Ectodermal cell (in vitro differentiated cells): ENCODE results near the gene ZNF595.
A peak's percentile ranks its signal among the peaks of the same experiment; 100 is the strongest.
"Not testable (repeated sequence)": the region's sequence is repeated elsewhere in the genome, so short reads cannot be mapped to it uniquely, and the experiment has no call there.

Experiments
- H3K27ac ChIP-seq: 2 replicates; pipeline ENCODE4 v1.7.0; 2013; ENCODE audit warnings: mild to moderate bottlenecking, low read depth, low read length; ENCODE audit not compliant: insufficient read depth, poor library complexity, severe bottlenecking
- H3K27me3 ChIP-seq: 2 replicates; pipeline ENCODE4 v1.7.0; 2013; ENCODE audit warnings: mild to moderate bottlenecking, low read length; ENCODE audit not compliant: insufficient read depth, control insufficient read depth, poor library complexity, severe bottlenecking
- H3K36me3 ChIP-seq: one replicate; pipeline ENCODE4 v1.7.0; 2013; ENCODE audit warnings: low read length; ENCODE audit not compliant: control insufficient read depth, insufficient read depth
- H3K4me1 ChIP-seq: one replicate; pipeline ENCODE4 v1.7.0; 2013; ENCODE audit warnings: low read length; ENCODE audit not compliant: control insufficient read depth, insufficient read depth
- H3K4me3 ChIP-seq: 2 replicates; pipeline ENCODE4 v1.7.0; 2013; ENCODE audit warnings: low read depth, low read length, control low read depth; ENCODE audit not compliant: insufficient read depth
- H3K9me3 ChIP-seq: 2 replicates; pipeline ENCODE4 v1.7.0; 2013; ENCODE audit warnings: mild to moderate bottlenecking, low read length, moderate library complexity; ENCODE audit not compliant: control insufficient read depth
- WGBS, 2 experiments: methylation state at CpG; one replicate each; pipeline ENCODE4 v1.1.7; 2013; ENCODE audit warnings: missing lambda C conversion rate in 2 of 2; 5-methylcytosine and 5-hydroxymethylcytosine counted together

Gene ZNF595

DNA sequence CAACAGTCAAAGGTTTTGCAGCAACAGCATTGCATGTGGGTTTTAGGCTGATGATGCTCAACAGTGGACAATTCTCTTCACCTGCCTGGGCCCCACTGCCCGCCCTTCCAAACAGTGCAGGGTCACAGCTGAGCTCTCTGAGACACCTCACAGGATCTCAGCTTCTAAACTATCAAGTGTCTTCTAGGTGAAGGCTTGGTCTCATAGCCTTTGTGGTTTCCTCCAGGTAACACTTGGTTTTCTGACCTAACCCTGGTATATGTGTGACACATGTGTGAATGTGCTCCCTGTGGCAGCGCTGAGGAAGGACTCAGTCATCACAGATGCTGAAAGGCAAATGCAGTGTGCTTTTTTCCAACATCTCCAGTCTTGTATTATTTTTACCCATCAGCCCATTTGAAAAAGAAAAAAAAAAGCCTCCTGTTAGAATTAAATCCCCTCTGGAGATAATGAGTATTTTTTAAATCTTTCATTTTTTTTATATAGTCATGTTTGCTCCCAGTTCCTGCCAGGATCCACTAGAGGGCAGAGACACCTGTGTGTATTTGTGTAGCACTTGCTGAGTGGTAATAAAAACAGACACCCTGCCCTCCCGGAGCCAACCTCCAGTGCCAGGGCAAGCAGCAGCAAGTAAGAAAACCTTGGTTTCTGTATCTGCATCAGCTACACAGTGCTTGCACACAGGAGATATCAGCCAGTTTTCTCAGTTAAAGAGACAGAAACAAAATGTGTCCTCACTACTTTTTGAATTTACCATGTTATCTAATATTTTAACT, 24.2 kb upstream of the ZNF595 start:
- not testable (repeated sequence) for H3K36me3 ChIP-seq, H3K9me3 ChIP-seq, H3K27me3 ChIP-seq, H3K27ac ChIP-seq, H3K4me1 ChIP-seq, H3K4me3 ChIP-seq
- WGBS, 2 experiments: 83 to 85% methylated on average over 1 of the region's 3 CpGs

GRCh38 chr4:33314-33713, 19.8 kb upstream of the ZNF595 start:
- H3K27ac ChIP-seq, H3K36me3 ChIP-seq, H3K4me3 ChIP-seq, H3K27me3 ChIP-seq, H3K4me1 ChIP-seq, H3K9me3 ChIP-seq: not testable (repeated sequence)
- no CpG with 5 or more reads among the region's 6 CpGs for WGBS, 2 experiments

GRCh38 chr4:36559-37415, 16.3 kb upstream of the ZNF595 start:
- 62 to 84% methylated on average over 3 to 4 of the region's 6 CpGs for WGBS, 2 experiments
- not testable (repeated sequence) for H3K36me3 ChIP-seq, H3K4me3 ChIP-seq

GRCh38 chr4:38202-38601, 14.9 kb upstream of the ZNF595 start:
- not testable (repeated sequence) for H3K36me3 ChIP-seq, H3K27me3 ChIP-seq, H3K4me3 ChIP-seq, H3K4me1 ChIP-seq, H3K27ac ChIP-seq, H3K9me3 ChIP-seq

More at GRCh38 chr4:36559-37415, 16.3 kb upstream of the ZNF595 start:
- H3K4me1 ChIP-seq, H3K27me3 ChIP-seq, H3K27ac ChIP-seq, H3K9me3 ChIP-seq: not testable (repeated sequence)

DNA sequence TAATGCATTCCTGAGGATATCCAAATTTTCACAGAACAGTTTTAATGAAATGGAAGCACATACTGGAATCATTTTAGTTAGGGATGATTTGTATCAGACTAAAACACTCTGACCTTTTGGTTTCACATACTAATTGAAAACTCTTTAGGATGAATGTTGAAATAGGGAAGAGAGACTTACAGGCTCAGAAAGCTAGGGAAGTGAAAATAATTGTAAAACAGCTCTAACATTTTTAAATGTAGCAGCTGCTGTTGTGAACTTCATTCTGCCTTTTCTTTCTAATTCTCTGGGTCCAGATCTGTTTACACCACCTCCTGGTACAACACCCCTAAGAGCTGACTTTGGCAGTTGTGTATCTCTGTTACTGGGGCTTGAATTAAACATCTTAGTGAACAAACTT, 9.7 kb upstream of the ZNF595 start:
- not testable (repeated sequence) for H3K4me3 ChIP-seq, H3K4me1 ChIP-seq, H3K27me3 ChIP-seq, H3K9me3 ChIP-seq, H3K27ac ChIP-seq, H3K36me3 ChIP-seq

DNA sequence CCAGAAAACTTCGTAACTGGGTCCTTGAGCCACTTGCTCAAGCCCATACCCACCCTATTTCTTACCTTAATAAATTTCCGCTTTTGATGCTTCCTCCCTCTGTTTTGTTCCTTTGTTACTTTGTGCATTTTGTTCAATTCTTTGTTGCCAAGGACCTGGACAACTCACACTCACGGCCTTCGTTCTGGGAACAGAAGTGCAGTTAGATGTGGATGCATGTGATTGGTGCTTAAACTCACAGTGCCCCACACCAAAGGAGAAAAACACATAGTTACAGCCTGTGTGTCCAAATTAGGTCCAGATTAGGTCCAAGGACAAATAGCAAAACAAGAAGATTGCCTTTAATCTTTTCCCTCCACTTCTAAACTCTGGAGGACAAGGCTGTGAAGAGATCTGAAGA, 1.9 kb upstream of the ZNF595 start:
- H3K27me3 ChIP-seq, H3K4me1 ChIP-seq, H3K36me3 ChIP-seq, H3K4me3 ChIP-seq, H3K9me3 ChIP-seq, H3K27ac ChIP-seq: not testable (repeated sequence)
- WGBS, 2 experiments: 80 to 90% methylated on average over 2 to 3 of the region's 4 CpGs

GRCh38 chr4:51655-52277, 1.4 kb upstream of the ZNF595 start:
- H3K9me3 ChIP-seq, H3K27me3 ChIP-seq, H3K27ac ChIP-seq, H3K4me3 ChIP-seq, H3K4me1 ChIP-seq, H3K36me3 ChIP-seq: not testable (repeated sequence)
- WGBS, 2 experiments: 78 to 89% methylated on average over 3 to 4 of the region's 9 CpGs

DNA sequence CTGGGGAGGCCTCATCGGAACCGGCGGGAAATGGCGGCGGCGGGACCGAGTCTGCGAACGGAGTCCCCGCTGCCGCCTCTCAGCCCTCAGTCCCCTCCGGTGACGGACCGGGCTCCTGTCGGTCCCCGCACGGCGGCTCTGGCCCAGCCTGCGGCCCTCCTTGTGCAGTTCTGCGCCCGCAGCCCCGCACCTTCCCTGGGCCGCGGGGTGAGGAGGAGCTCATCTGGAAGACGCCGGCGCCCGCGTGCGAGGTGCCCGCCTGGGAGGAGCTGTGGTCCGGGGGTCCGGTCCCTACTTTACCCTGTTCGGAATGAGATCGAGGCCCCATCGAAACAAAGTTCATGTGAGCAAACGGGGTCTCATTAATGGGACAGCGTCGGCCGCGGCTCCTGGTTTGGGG, 400 bp downstream of the ZNF595 start:
- WGBS, 2 experiments: no CpG with 5 or more reads among the region's 41 CpGs
- H3K27ac ChIP-seq, H3K27me3 ChIP-seq, H3K4me1 ChIP-seq, H3K36me3 ChIP-seq, H3K9me3 ChIP-seq: not testable (repeated sequence)
- H3K4me3 ChIP-seq: peak overlapping the region; percentile 29

DNA sequence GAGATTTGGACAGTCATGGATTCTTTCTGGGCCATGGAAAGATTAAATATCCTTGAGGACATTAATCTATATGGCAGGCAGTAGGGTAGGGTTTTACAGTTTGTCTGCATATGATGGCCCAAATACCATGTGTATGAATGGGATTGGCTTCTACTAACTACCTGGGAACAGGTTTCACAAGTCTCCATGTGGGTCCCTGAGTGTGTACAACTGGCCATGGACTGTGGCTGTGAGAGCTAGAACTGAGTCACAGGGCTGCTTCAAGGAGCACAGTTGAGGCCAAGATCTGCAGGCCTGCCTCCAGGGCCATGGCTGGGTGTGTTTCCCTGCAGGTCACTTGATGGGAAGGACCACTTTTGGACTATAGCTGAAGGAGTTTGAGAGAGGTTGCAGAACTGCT, 11.6 kb downstream of the ZNF595 start:
- H3K36me3 ChIP-seq, H3K27ac ChIP-seq, H3K27me3 ChIP-seq, H3K4me1 ChIP-seq, H3K4me3 ChIP-seq, H3K9me3 ChIP-seq: not testable (repeated sequence)

GRCh38 chr4:71830-72229, 18.7 kb downstream of the ZNF595 start:
- no peaks in the 10 kb centered on the region for H3K4me1 ChIP-seq
- H3K4me3 ChIP-seq: no peak overlapping the region
- H3K36me3 ChIP-seq: peaks cover 17% of the 10 kb centered on the region
- H3K9me3 ChIP-seq: peaks cover 5% of the 10 kb centered on the region
- 86% methylated on average over 1 of the region's 1 CpG; no CpG with 5 or more reads in 1 of the 2 experiments for WGBS, 2 experiments
- no peak overlapping the region for H3K27ac ChIP-seq
- no peaks in the 10 kb centered on the region for H3K27me3 ChIP-seq
